ENCODE data around the gene PPP1R1C.
A peak's percentile ranks its signal among the peaks of the same experiment; 100 is the strongest.

Gene PPP1R1C

DNA sequence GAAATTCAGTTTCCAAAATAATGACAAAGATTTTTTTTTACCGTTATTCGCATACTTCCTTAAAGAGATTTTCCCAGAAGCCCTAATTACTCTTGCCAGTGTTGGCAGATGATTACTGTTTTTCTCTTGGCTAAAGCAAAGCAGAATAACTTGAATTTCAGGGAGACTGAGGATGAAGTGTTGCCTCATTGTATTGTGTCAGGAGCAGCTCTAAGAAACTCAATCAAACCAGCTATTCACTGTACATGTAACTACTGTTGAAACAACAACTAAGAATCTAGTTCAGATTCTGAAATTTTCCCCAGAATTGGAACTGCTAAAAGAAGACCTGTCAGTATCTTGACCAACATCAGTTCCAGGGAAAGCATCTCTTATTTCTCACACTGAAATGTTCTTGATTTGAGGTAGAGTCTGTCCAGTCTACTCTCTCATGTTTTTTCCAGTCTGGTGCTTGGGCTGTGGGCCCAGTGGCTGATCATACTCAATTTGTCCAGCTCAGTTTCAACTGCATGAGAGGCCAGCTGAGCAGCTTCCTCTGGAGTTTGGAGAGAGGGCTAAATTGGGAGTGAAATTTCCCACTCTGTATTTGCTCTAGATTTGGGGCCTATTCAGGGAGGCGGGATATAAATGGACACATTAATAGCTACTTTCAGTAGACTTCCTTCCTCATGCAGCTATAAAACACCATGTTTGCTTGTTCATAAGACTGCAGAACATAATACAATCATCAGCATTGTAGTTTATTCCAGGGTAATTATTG lies 78.5 kb downstream of the PPP1R1C start:
- DNase-seq, result no peak

DNA sequence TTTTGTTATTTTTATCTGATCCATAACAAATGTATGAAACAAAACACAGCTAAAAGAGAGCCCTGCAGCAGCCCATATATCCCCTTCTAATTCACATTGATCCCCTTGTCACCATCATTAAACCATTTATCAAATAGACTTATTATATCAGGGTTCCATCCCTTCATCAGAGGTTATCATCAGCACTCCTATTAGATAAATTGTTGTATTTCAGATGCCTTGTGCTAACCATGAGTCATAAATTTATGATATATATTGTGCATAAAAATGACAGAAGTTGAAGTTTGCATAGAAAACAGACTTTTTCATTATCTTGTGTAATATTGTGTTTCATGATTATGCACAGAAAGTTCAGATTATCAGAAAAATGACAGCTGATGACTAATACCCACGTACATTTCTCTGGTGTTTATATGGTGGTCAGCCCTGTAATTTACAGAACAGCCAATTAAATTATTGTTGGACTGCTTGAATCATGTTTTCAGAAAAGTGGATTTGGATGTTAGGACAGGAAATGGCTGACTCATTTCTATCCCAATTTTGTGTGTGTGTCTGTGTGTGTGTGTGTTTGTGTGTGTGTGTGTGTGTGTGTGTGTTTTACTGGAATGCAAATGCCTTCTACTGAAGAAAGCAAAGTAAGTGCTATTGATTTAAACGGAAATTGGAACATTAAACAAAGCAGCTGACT lies 80.9 kb downstream of the PPP1R1C start:
- no peak for DNase-seq

DNA sequence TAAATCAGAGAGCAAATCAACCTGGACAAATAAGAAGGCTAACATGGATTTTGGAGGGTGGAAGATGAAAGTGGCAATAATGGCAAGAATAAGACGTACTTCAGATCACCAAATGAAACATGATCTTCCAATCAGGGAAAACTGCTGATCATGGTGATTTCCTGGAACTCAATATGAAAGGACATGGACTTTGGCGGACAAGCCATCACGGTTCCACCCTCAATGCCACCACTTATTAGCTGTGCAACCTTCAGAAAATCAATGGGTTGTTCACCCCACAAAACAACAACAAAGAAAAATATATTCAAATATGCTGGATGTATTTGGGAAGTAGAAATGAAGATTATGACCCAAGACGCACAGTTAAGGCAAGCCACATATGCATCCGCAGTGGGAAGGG lies 81.7 kb downstream of the PPP1R1C start:
- no peak for DNase-seq

- no peak for DNase-seq
These were observed 83.2 kb downstream of the PPP1R1C start for GRCh38 chr2:182068811-182069210.

- DNase-seq, result no peak
These were observed 83.8 kb downstream of the PPP1R1C start for GRCh38 chr2:182069416-182069815.

DNA sequence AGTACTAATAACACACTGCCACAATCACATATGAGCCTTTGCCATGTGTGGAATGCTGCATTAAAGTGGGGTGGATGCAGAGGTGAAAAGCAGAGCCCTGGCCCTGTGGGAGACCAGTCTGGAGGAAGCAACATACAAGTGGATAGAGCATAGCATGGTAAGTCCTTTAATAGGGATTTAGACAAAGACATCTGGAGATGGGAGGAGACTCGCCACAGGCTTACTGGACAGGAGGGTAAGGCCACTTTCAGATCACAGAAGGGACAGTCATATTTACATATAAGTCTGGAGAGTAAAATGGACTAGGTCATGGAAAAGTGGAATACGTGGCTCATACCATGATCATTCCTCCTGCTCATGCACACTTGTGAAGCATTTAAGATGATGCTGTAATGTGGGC lies 84.3 kb downstream of the PPP1R1C start:
- no peak for DNase-seq

- no peak for DNase-seq
These were observed 85.1 kb downstream of the PPP1R1C start for GRCh38 chr2:182070736-182071135.

DNA sequence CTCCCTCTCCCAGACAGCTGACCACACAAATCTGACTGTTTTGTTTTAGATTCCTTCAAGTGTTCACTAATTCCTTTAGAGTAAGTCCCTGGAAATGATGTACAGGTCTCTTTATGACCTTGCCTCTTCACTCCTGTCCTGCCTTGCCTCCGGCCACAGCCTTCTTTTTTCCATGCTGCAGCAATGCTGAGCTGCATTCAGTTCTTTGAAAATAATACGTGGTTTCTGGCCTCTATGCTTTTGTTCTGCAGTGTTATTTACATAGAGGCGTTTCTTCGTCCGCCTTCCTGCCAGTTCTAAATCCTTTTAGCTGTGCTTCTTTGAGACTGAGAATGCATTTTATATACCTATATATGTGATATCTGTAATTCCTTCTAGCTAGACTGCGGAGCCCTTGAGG lies 87.2 kb downstream of the PPP1R1C start:
- no peak for DNase-seq

DNA sequence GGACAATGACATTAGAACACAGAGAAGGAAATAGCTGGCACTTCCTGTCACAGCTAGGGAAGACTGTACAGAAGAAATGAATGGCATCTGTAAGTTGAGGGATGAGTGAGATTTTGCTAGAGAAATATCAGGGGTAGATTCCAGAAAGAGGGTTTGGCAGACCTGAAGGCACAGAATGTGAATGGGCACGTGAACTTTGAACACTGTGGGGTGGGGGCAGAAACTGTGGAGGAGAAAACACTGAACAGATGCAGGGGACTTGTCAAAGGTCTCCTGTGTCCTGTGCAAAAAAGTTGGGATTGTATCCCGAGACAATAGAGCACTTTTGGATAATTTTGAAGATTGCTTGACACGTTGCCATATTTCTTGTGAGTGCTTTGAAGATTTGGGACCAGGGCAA lies 88.0 kb downstream of the PPP1R1C start:
- DNase-seq, result no peak

DNA sequence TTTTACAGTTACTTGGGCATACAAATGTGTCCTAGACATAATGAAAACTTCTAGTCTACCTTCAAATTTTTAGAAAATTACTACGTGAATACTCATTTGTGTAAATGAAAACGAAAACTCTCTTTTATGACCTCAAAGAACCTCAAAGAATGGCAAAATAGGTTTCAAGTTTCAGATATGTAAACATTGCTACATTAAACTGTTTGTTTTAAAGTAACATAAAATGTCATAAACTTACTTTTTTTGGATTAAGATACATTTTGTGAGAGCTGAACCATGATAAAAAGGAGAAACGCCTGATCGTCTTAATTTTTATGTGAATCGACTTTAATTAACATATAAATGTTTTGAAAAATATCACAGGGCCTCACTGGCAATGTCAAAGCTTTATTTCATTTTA lies 91.4 kb downstream of the PPP1R1C start:
- DNase-seq, result no peak

- peak; percentile 70 to 74 for DNase-seq
These were observed 91.9 kb downstream of the PPP1R1C start for GRCh38 chr2:182077448-182078142.

- DNase-seq, result no peak
These were observed 93.4 kb downstream of the PPP1R1C start for GRCh38 chr2:182078988-182079602.

- peak in 1 of 2 donors; percentile 19 for DNase-seq
These were observed 94.8 kb downstream of the PPP1R1C start for GRCh38 chr2:182080493-182080892.

- no peak for DNase-seq
These were observed 96.1 kb downstream of the PPP1R1C start for GRCh38 chr2:182081602-182082260.

GRCh38 chr2:182088681-182089320 lies 103.1 kb downstream of the PPP1R1C start:
- no peak for DNase-seq

DNA sequence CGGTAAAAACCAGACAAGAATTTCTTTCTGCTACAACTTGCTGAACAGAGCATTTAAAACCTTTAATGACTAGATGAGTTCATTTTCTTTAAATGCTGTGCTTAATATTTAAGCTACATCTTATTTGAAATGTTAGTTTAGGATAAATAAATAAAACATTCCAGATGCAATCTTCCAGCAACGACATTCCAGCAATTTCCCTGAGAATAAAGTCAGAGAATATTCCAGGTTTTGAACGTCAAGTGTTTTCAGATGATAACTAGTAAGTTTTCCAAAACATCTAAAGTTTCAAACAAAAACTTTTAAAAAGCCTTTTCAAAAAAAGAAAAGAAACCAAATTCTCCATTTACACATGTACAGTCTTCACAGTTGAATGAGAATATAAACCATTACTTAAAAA lies 104.8 kb downstream of the PPP1R1C start:
- DNase-seq, result no peak

GRCh38 chr2:182097571-182098164 lies 112.0 kb downstream of the PPP1R1C start:
- no peak for DNase-seq

DNA sequence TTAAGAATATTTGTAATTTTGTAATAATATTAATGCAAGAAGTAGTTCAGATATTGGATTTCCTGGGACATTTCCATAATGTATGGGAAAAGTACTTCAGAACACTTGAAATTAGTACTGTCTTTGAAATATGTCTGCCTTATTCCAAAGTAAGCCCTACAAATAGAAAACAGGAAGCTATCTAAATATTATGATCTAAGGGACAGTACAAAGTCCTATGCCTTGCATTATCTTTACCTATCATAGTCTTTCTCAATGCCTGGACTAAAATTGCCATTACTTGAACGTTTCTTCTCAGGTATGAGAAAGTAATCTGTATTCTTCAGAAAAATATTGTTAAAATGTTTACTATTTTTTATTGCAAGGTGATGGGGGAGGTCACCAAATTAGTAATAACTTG lies 113.0 kb downstream of the PPP1R1C start:
- DNase-seq, result no peak

GRCh38 chr2:182101263-182101662 lies 115.6 kb downstream of the PPP1R1C start:
- peak; percentile 1 to 17 for DNase-seq

GRCh38 chr2:182103526-182103925 lies 117.9 kb downstream of the PPP1R1C start:
- DNase-seq, result no peak

GRCh38 chr2:182110347-182110746 lies 124.7 kb downstream of the PPP1R1C start:
- no peak for DNase-seq

DNA sequence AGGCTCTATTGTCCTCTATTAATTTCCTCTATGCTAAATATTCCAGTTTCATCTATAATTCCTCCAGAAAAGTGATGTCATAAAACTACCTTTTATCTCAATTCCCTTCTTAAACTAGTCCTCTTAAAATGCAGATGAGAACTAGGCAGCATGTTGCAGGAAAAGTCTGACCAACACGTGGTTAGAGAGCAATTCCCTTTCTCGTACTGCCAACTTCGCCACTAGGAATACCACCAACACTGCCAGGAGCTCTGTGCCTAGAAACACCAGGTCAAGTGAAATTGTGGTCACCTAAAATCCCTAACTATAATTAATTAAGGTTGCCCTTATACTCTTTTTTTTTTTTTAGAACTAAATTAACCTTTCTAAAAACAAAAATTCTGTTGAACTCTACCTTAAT lies 127.7 kb downstream of the PPP1R1C start:
- DNase-seq, result no peak

Data from inflammatory macrophage (primary cell).